ENCODE measurements around the gene DYTN. TPM values are rescaled to one million over a fixed set of nuclear protein-coding genes. Genes with fewer than 3 reads are reported as not detected.

The DYTN gene
- total RNA-seq, 2 experiments from 2014 or later = not detected

DNA sequence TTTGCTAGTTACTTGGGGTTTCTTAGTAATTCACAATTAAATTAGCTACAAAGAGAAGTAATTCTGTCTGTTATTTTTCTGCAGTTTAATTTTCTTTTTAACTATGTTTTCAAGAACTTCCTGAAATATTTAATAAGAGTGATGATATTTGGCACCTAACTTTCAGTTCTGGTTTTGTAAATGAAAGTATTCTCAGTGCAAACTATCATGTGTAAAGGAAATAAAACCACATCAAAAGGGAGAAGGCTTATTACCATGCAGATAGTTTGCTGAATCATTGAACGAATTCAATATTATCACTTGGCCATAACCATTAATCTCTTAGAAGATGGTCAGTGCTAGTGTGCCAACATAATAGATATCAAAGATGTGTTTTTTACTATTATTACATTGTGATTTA, 29.2 kb downstream of the DYTN start:
- H3K27ac Mint-ChIP-seq = no peak overlapping the region
- ChIA-PET CTCF (no interaction called here), POLR2A (no interaction called here)
- no peaks in the 10 kb centered on the region for H3K9me3 Mint-ChIP-seq
- H3K4me3 Mint-ChIP-seq = no peak overlapping the region
- no peaks in the 10 kb centered on the region for H3K36me3 Mint-ChIP-seq (ENCODE audit: low read depth)
- H3K4me1 Mint-ChIP-seq = peaks cover 6% of the 10 kb centered on the region
- H3K27me3 Mint-ChIP-seq = peaks cover 1% of the 10 kb centered on the region
- no peak for DNase-seq

- Mint-ChIP-seq H3K4me3 (no peak overlapping the region), H3K27me3 (peaks cover 1% of the 10 kb centered on the region), H3K36me3 (ENCODE audit: low read depth) (no peaks in the 10 kb centered on the region), H3K9me3 (no peaks in the 10 kb centered on the region), H3K4me1 (peaks cover 6% of the 10 kb centered on the region), H3K27ac (no peak overlapping the region)
- ChIA-PET CTCF (no interaction called here), POLR2A (no interaction called here)
- DNase-seq = no peak
These were observed 29.7 kb downstream of the DYTN start for GRCh38 chr2:206688453-206688852.

GRCh38 chr2:206683546-206683945, 34.6 kb downstream of the DYTN start:
- DNase-seq = no peak
- CTCF ChIA-PET = no interaction called here

GRCh38 chr2:206670531-206671319, 47.5 kb downstream of the DYTN start:
- CTCF ChIA-PET = no interaction called here
- POLR2A ChIA-PET = no interaction called here
- Mint-ChIP-seq H3K9me3 (no peaks in the 10 kb centered on the region), H3K27ac (no peak overlapping the region), H3K27me3 (peaks cover 7% of the 10 kb centered on the region), H3K36me3 (ENCODE audit: low read depth) (no peaks in the 10 kb centered on the region), H3K4me3 (no peak overlapping the region), H3K4me1 (peaks cover 4% of the 10 kb centered on the region)
- DNase-seq = no peak

More at GRCh38 chr2:206683546-206683945, 34.6 kb downstream of the DYTN start:
- H3K36me3 Mint-ChIP-seq (ENCODE audit: low read depth) = no peaks in the 10 kb centered on the region
- no peaks in the 10 kb centered on the region for H3K9me3 Mint-ChIP-seq
- POLR2A ChIA-PET = no interaction called here
- H3K27ac Mint-ChIP-seq = no peak overlapping the region
- H3K27me3 Mint-ChIP-seq = peaks cover 14% of the 10 kb centered on the region
- no peak overlapping the region for H3K4me3 Mint-ChIP-seq
- peaks cover 2% of the 10 kb centered on the region for H3K4me1 Mint-ChIP-seq

GRCh38 chr2:206665251-206665650, 52.9 kb downstream of the DYTN start:
- no peak for DNase-seq
- no peaks in the 10 kb centered on the region for H3K4me1 Mint-ChIP-seq
- H3K4me3 Mint-ChIP-seq = no peak overlapping the region
- no peak overlapping the region for H3K27ac Mint-ChIP-seq
- no peaks in the 10 kb centered on the region for H3K36me3 Mint-ChIP-seq (ENCODE audit: low read depth)
- CTCF ChIA-PET = no interaction called here
- POLR2A ChIA-PET = no interaction called here
- peaks cover 9% of the 10 kb centered on the region for H3K27me3 Mint-ChIP-seq
- no peaks in the 10 kb centered on the region for H3K9me3 Mint-ChIP-seq

DNA sequence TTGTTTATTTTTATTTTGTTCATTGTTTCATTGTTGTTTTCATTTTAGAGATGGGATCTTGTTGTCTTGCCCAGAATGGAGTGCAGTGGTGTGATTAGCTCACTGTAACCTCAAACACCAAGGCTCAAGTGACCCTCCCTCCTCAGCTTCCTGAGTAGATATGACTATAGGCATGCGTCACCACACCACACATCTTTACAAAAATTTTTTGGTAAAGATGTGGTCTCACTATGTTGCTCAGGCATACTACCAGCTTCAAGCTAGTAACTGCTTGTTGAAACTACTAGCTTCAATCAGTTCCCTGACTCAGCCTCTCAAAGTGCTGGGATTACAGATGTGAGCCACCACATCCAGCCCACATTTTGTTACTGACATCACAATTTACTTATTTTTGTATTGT, 61.1 kb downstream of the DYTN start:
- CTCF ChIA-PET = no interaction called here
- peaks cover 2% of the 10 kb centered on the region for H3K9me3 Mint-ChIP-seq
- H3K27ac Mint-ChIP-seq = no peak overlapping the region
- no peak for DNase-seq
- H3K27me3 Mint-ChIP-seq = peaks cover 8% of the 10 kb centered on the region
- no peaks in the 10 kb centered on the region for H3K4me1 Mint-ChIP-seq
- no peaks in the 10 kb centered on the region for H3K36me3 Mint-ChIP-seq (ENCODE audit: low read depth)
- POLR2A ChIA-PET = no interaction called here
- H3K4me3 Mint-ChIP-seq = no peak overlapping the region

GRCh38 chr2:206647985-206648384, 70.2 kb downstream of the DYTN start:
- no peaks in the 10 kb centered on the region for H3K4me1 Mint-ChIP-seq
- no peak for DNase-seq
- H3K27me3 Mint-ChIP-seq = peaks cover 10% of the 10 kb centered on the region
- no peak overlapping the region for H3K27ac Mint-ChIP-seq
- no peak overlapping the region for H3K4me3 Mint-ChIP-seq
- POLR2A ChIA-PET = no interaction called here
- no peaks in the 10 kb centered on the region for H3K36me3 Mint-ChIP-seq (ENCODE audit: low read depth)
- CTCF ChIA-PET = interaction anchor here (0.6 kb wide), 1 partner anchor 95 kb away, joined by 3 read pairs; no protein-coding TSS in a partner anchor
- H3K9me3 Mint-ChIP-seq = no peaks in the 10 kb centered on the region

- DNase-seq = peak; percentile 55
- Mint-ChIP-seq H3K9me3 (no peaks in the 10 kb centered on the region), H3K36me3 (ENCODE audit: low read depth) (no peaks in the 10 kb centered on the region), H3K4me3 (no peak within 1 kb of the TSS), H3K27ac (no peak within 1 kb of the TSS), H3K4me1 (no peaks in the 10 kb centered on the region), H3K27me3 (peaks cover 13% of the 10 kb centered on the region)
- ChIA-PET CTCF (no interaction called here), POLR2A (no interaction called here)
These were observed 75.8 kb downstream of the DYTN start, which contains the start of gene FAM237A for GRCh38 chr2:206642075-206643025. TSS of gene FAM237A (plus strand) at chr2:206642487. CDS start at chr2:206644237, 1,750 bp downstream.

DNA sequence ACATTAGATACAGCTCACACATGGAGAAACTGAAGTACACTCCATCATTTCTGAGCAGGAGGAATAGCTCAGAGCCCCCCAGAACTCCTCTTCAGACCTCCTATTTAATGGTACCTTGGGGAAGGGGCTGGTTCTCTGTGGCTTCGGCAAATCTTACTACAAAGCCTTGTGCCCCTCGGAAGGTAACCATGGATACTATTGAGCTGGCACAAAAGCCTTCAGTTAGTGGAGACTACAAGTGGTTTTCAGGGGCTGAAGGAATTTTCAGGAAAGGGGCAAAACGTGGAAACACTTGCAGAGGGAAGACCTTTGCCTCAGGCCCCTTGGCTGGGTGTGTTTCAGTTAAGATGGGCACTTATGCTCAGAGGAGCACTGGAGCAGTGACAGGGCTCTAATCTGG, 77.0 kb downstream of the DYTN start:
- POLR2A ChIA-PET = no interaction called here
- no peak overlapping the region for H3K4me3 Mint-ChIP-seq
- no peak for DNase-seq
- no peaks in the 10 kb centered on the region for H3K36me3 Mint-ChIP-seq (ENCODE audit: low read depth)
- CTCF ChIA-PET = no interaction called here
- peaks cover 11% of the 10 kb centered on the region for H3K27me3 Mint-ChIP-seq
- H3K27ac Mint-ChIP-seq = no peak overlapping the region
- H3K4me1 Mint-ChIP-seq = no peaks in the 10 kb centered on the region
- H3K9me3 Mint-ChIP-seq = no peaks in the 10 kb centered on the region

DNA sequence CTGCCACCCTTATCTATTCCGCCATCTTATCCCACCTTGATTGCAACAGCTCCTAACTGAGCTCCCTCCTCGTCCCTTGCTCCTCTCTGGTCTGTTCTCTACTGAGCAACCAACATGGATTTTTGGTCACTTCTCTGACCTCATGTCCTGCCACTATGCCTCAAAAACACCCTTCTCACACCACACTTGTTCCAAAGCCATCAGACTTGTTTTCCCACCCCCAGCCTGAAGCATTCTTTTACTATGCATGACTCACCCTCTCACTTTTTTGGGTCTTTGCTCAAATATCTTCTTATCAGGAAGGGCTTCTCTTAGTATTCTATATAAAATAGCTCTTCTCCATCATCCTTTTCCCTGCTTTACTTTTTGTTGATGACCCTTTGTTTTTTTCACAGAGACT, 78.6 kb downstream of the DYTN start:
- Mint-ChIP-seq H3K27me3 (peaks cover 11% of the 10 kb centered on the region), H3K4me3 (no peak overlapping the region), H3K9me3 (no peaks in the 10 kb centered on the region), H3K36me3 (ENCODE audit: low read depth) (no peaks in the 10 kb centered on the region), H3K4me1 (no peaks in the 10 kb centered on the region), H3K27ac (no peak overlapping the region)
- POLR2A ChIA-PET = no interaction called here
- CTCF ChIA-PET = interaction anchor here (1.5 kb wide), 1 partner anchor 13 kb away, joined by 3 read pairs; no protein-coding TSS in a partner anchor
- DNase-seq = no peak

DNA sequence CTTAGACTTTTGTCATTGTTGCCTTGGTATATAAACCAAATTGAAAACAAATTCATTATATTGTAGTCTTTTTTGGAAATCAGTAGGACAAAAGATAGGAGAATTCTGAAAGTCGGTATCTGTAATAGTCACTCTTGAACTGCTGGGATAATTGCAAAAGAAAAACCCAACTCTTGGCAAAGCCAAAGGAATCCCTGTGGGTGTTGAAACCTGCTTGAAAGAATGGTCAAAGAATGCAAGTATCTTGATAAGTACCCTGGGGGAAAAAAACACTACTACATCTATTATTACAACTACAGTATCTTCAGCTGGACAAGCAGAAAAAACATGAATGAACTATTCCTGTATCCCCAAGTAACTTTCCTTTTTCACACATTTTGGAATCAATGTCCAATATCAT, 83.2 kb downstream of the DYTN start:
- peaks cover 15% of the 10 kb centered on the region for H3K27me3 Mint-ChIP-seq
- no peak overlapping the region for H3K27ac Mint-ChIP-seq
- H3K9me3 Mint-ChIP-seq = no peaks in the 10 kb centered on the region
- POLR2A ChIA-PET = no interaction called here
- no peak for DNase-seq
- no peaks in the 10 kb centered on the region for H3K36me3 Mint-ChIP-seq (ENCODE audit: low read depth)
- no peak overlapping the region for H3K4me3 Mint-ChIP-seq
- CTCF ChIA-PET = no interaction called here
- no peaks in the 10 kb centered on the region for H3K4me1 Mint-ChIP-seq

DNA sequence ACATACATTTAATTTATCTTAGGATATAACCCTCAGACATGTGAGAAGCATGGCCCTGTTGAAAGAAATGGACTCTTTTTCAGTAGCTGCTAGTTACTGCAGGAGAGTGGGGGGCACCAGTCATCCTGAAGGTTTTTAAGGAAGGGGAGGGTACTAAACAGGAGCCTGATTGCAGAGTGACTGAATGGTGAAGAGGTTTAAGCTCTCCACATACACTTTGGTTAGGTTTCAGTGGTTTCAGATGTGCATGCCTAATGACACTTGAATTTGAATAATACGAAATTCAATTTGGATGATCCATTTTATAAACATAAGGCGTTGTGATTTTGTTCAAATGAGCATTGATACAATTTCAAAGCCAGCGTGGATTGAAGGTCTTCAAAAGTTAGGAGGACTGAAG, 86.9 kb downstream of the DYTN start:
- ChIA-PET CTCF (no interaction called here), POLR2A (no interaction called here)
- H3K36me3 Mint-ChIP-seq (ENCODE audit: low read depth) = no peaks in the 10 kb centered on the region
- no peaks in the 10 kb centered on the region for H3K4me1 Mint-ChIP-seq
- no peak for DNase-seq
- no peaks in the 10 kb centered on the region for H3K9me3 Mint-ChIP-seq
- H3K27ac Mint-ChIP-seq = no peak overlapping the region
- H3K27me3 Mint-ChIP-seq = peaks cover 19% of the 10 kb centered on the region
- no peak overlapping the region for H3K4me3 Mint-ChIP-seq

DNA sequence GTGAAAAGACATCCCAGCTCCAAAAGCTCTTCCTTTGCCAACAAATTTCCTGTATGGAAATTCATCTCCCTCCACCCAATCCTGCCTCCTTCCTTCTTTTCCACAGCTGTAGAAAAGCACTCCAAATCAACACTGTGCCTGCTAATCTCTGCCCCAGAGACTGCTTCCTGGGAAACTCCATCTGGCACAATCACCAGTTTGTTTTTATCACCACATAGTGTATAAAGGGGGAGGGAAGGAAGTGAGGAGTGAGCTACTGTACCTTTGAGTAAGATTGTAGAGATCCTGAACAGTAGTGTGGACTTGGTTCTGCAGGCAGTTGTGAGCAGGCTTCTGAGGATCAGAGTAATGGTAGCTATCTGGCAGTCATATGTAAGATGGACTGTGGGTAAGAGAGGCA, 90.6 kb downstream of the DYTN start:
- DNase-seq = no peak
- no peak overlapping the region for H3K4me3 Mint-ChIP-seq
- ChIA-PET CTCF (interaction anchor here (0.6 to 1.1 kb wide), 2 partner anchors 12 to 372 kb away, joined by 3 read pairs; no protein-coding TSS in a partner anchor), POLR2A (no interaction called here)
- H3K36me3 Mint-ChIP-seq (ENCODE audit: low read depth) = no peaks in the 10 kb centered on the region
- peaks cover 11% of the 10 kb centered on the region for H3K27me3 Mint-ChIP-seq
- H3K9me3 Mint-ChIP-seq = no peaks in the 10 kb centered on the region
- no peak overlapping the region for H3K27ac Mint-ChIP-seq
- no peaks in the 10 kb centered on the region for H3K4me1 Mint-ChIP-seq
